Muscle layer of colon (tissue), 2 donors: ENCODE measurements around the gene C19orf38.
"Not testable (repeated sequence)": the region's sequence is repeated elsewhere in the genome, so short reads cannot be mapped to it uniquely, and the experiment has no call there.

ENCODE experiments used
- H3K27ac ChIP-seq: one replicate; pipeline ENCODE4 v1.7.0; 2013; ENCODE audit warnings: low read depth, mild to moderate bottlenecking, low read length, moderate library complexity
- H3K27me3 ChIP-seq, 2 donors: one replicate each; pipeline ENCODE4 v1.7.0; 2013; ENCODE audit warnings: low read length in 2 of 2, mild to moderate bottlenecking in 2 of 2; ENCODE audit not compliant: insufficient read depth in 2 of 2, control insufficient read depth in 1 of 2
- H3K36me3 ChIP-seq: one replicate; pipeline ENCODE4 v1.7.0; 2013; ENCODE audit warnings: mild to moderate bottlenecking, low read length; ENCODE audit not compliant: insufficient read depth
- H3K4me1 ChIP-seq: one replicate; pipeline ENCODE4 v1.7.0; 2013; ENCODE audit warnings: mild to moderate bottlenecking, low read length; ENCODE audit not compliant: insufficient read depth
- H3K4me3 ChIP-seq, 2 donors: one replicate each; pipeline ENCODE4 v1.7.0; 2013; ENCODE audit warnings: low read length in 2 of 2, low read depth in 1 of 2, mild to moderate bottlenecking in 1 of 2, moderate library complexity in 1 of 2
- H3K9ac ChIP-seq: one replicate; pipeline ENCODE4 v1.7.0; 2013; ENCODE audit warnings: low read length
- H3K9me3 ChIP-seq: one replicate; pipeline ENCODE4 v1.7.0; 2013; ENCODE audit warnings: mild to moderate bottlenecking, low read length
- donor health status: abdominal sarcoma.
- donor health status: Adenocarcinoma of cecum.

The C19orf38 gene

DNA sequence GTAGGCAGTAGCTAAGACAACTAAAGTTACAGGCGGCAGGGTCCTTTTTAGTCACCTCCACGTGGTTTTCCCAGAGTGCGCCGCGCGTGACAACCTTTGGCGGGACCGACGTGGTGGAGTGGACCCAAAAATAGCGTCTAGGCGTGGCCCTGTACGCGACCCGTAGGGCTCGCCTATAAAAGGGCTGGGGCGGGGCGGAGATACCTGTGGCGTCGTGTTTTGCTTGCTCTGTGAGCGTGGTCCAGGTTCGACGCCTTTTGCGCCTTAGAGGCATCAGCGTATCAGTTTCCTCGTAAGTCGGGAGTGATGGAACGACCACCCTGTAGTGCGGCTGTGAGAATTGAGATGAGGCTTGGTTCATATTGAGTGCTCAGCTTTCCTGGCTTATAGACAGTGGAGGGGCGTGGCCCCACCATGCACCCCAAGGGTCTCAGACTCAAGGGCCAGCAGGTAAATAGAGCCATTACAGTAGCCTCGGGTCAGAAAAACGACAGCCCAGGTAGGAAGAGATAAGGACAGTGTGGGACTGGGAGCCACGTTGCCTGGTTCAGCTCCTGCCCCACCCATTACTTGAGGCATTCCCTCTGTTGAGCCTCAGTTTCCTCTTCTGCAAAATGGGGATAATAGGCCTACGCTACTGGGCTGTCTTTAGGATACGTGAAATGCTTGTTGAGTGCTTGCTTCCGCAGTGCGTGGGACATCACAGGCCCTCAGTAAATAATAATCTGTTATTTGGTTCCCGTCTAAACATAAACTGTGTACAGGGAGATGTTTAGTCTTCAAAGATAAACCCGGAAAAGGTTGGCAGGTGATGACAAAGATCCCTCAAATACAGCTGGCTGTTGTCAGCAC lies 11.5 kb upstream of the C19orf38 start:
- no peaks in the 10 kb centered on the region for H3K36me3 ChIP-seq
- peaks cover 7% of the 10 kb centered on the region for H3K4me1 ChIP-seq
- H3K9me3 ChIP-seq, result no peaks in the 10 kb centered on the region
- H3K9ac ChIP-seq, result peak overlapping the region; percentile 65
- H3K27me3 ChIP-seq, result no peaks in the 10 kb centered on the region
- peak overlapping the region in 1 of 2 donors; percentile 67 for H3K4me3 ChIP-seq
- H3K27ac ChIP-seq, result peak overlapping the region; percentile 92

DNA sequence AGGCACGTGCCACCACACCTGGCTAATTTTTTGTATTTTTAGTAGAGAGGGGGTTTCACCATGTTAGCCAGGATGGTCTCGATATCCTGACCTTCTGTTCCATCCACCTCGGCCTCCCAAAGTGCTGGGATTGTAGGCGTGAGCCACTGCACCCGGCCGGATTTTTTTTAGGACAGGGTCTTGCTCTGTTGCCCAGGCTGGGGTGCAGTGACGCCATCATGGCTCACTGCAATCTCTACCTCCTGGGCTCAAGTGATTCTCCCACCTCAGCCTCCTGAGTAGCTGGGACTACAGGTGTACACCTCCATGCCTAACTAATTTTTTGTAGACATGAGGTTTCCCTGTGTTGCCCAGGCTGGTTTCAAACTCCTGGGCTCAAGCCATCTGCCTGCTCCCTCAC lies 10.6 kb upstream of the C19orf38 start:
- H3K36me3 ChIP-seq, H3K27me3 ChIP-seq, H3K9me3 ChIP-seq, H3K9ac ChIP-seq, H3K27ac ChIP-seq, H3K4me1 ChIP-seq, H3K4me3 ChIP-seq: not testable (repeated sequence)

GRCh38 chr19:10838377-10838776 lies 9.8 kb upstream of the C19orf38 start:
- Histone ChIP-seq H3K27me3 (no peaks in the 10 kb centered on the region), H3K4me3 (no peak overlapping the region), H3K9me3 (no peaks in the 10 kb centered on the region), H3K36me3 (no peaks in the 10 kb centered on the region), H3K4me1 (peaks cover 7% of the 10 kb centered on the region), H3K27ac (no peak overlapping the region), H3K9ac (no peak overlapping the region)

DNA sequence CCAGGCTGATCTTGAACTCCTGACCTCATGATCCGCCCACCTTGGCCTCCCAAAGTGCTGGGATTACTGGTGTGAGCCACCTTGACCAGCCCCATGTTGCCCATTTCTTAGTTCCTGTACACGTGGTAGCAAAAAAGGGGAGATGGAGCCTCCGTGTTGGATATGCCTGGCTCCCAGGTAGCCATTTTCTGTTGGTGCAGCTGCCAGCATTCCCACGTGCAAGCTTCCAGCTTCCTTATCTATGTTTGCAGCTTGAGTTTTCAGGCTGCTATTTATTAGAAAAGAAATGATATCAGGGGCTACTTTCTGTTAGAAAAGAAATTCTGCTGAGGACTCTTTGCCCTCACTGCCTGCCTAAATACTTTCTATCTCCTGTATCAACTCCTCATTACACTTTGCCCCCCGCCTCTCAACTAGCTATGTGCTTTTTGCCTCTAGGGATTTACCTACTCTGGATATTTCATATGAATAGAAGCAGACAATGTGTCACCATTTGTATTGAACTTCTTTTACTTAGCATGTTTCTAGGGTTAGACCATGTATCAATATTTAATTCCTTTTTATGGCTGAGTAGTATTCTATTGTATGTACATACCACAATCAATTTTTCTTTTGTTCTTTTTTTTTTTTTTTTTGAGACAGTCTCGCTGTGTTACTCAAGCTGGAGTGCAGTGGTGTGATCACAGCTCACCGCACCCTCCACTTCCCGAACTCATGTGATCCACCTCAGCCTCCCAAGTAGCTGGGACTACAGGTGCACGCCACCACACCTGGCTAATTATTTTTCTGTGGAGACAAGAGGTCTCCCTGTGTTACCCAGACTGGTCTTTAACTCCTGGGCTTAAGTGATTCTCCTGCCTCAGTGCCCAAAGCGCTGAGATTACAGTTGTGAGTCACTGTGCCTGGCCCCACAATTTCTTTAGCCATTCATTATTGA lies 8.8 kb upstream of the C19orf38 start:
- H3K4me3 ChIP-seq, result no peak overlapping the region
- no peaks in the 10 kb centered on the region for H3K27me3 ChIP-seq
- H3K27ac ChIP-seq, result no peak overlapping the region
- H3K36me3 ChIP-seq, result no peaks in the 10 kb centered on the region
- H3K9me3 ChIP-seq, result no peaks in the 10 kb centered on the region
- H3K4me1 ChIP-seq, result peaks cover 7% of the 10 kb centered on the region
- no peak overlapping the region for H3K9ac ChIP-seq

DNA sequence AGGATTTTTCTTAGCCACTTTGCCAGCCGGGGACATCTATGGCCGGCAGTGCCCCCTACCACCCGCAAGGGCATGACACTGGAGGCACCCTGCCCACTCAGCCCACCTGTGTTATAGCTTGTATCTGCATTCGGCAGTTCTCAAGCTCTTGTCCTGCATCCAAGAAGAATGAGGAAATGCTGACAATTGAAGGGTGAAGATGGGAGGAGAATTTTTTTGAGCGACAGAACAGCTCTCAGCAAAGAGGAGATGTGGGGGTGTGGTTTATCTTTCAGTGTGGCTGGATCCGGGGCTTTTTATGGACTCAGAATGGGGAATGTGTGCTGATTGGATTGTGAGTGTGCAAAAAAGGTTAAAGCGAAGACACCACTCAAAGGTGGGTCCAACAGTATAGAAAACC lies 5.4 kb upstream of the C19orf38 start:
- Histone ChIP-seq H3K36me3 (no peaks in the 10 kb centered on the region), H3K4me3 (no peak overlapping the region), H3K9me3 (no peaks in the 10 kb centered on the region), H3K27me3 (no peaks in the 10 kb centered on the region), H3K27ac (no peak overlapping the region), H3K4me1 (no peaks in the 10 kb centered on the region), H3K9ac (no peak overlapping the region)

DNA sequence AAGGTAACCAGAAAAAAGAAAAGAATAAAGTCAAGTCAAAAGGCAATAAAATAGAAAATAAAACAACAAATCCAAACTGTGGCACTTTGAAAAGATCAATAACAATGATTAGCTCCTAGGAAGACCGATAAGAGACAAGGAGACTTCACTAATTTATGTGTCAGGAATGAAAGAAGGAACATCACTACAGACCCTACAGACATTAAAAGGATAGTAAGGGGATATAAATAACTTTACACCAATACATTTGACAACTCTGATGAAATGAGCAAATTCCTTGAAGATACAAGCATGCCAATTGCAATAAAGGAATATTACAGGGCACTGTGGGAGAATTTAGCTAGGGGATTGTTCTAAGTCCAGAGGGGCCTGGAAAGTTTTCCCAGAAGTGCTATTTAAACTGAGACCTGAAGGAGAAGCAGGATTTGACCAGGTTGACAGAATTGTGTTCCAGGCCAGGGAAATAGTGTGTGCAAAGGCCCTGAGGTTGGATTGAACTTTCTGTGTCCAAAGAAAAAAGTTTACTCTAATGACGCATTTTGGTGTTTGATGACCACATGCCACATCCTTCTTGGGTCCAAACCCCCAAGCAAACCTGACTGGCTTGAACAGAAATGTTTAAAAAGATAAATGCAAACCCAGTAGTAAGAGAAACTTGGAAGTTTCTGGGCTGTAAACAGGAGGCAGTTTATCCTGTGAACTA lies 1.6 kb upstream of the C19orf38 start:
- H3K9me3 ChIP-seq, result no peaks in the 10 kb centered on the region
- H3K9ac ChIP-seq, result no peak overlapping the region
- H3K27me3 ChIP-seq, result no peaks in the 10 kb centered on the region
- no peak overlapping the region for H3K27ac ChIP-seq
- no peak overlapping the region for H3K4me3 ChIP-seq
- H3K36me3 ChIP-seq, result no peaks in the 10 kb centered on the region
- H3K4me1 ChIP-seq, result no peaks in the 10 kb centered on the region

- H3K9me3 ChIP-seq, result no peaks in the 10 kb centered on the region
- no peak overlapping the region for H3K9ac ChIP-seq
- no peaks in the 10 kb centered on the region for H3K27me3 ChIP-seq
- H3K4me3 ChIP-seq, result no peak overlapping the region
- H3K27ac ChIP-seq, result no peak overlapping the region
- no peaks in the 10 kb centered on the region for H3K36me3 ChIP-seq
- no peaks in the 10 kb centered on the region for H3K4me1 ChIP-seq
Observed at GRCh38 chr19:10850631-10851030, 2.4 kb downstream of the C19orf38 start.

DNA sequence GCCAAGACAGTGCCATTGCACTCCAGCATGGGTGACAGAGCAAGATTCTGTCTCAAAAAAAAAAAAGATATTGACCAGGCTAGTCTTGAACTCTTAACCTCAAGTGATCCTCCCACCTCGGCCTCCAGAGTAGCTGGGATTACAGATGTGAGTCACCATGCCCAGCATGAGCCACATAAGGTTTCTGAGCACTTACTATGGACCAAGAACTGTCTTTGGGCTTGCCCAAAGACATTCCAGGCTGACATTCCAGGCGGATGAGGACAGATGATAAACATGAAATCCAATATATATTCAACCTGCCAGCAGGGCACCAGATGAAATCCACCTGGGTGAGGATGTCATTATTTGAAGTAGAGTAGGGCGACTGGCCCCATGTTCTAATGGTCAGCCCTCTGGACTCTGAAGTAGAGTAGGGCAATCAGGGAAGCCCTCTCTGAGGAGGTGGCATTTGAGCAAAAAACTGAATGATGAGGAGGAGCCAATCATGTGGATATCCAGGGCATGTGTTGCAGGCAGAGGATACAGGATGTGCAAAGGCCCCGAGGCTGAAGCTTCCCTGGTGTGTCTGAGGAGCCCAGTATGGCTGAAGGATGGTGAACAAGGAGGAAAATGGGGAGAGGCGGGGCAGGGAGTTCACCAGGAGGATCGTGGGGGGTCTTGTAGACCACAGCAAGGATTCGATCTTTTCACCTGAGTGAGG lies 4.0 kb downstream of the C19orf38 start:
- H3K27me3 ChIP-seq, result no peaks in the 10 kb centered on the region
- H3K9ac ChIP-seq, result no peak overlapping the region
- no peaks in the 10 kb centered on the region for H3K4me1 ChIP-seq
- H3K4me3 ChIP-seq, result no peak overlapping the region
- no peaks in the 10 kb centered on the region for H3K36me3 ChIP-seq
- H3K9me3 ChIP-seq, result no peaks in the 10 kb centered on the region
- no peak overlapping the region for H3K27ac ChIP-seq

DNA sequence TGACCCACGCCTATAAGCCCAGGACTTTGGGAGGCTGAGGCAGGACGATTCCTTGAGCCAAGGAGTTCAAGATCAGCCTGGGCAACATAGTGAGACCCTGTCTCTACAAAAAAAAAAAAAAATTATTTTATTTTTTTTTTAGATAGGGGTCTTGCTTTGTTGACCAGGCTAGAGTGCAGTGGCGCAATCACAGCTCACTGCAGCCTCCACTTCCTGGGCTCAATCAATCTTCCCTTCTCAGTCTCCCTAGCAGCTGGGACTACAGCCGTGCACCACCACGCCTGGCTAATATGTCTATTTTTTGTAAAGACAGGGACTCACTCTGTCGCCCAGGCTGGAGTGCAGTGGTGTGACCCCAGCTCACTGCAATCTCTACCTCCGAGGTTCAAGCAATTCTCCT lies 4.7 kb downstream of the C19orf38 start:
- H3K9ac ChIP-seq, result no peak overlapping the region
- H3K27me3 ChIP-seq, result no peaks in the 10 kb centered on the region
- H3K4me1 ChIP-seq, result no peaks in the 10 kb centered on the region
- H3K4me3 ChIP-seq, result no peak overlapping the region
- H3K27ac ChIP-seq, result no peak overlapping the region
- H3K36me3 ChIP-seq, result no peaks in the 10 kb centered on the region
- no peaks in the 10 kb centered on the region for H3K9me3 ChIP-seq

DNA sequence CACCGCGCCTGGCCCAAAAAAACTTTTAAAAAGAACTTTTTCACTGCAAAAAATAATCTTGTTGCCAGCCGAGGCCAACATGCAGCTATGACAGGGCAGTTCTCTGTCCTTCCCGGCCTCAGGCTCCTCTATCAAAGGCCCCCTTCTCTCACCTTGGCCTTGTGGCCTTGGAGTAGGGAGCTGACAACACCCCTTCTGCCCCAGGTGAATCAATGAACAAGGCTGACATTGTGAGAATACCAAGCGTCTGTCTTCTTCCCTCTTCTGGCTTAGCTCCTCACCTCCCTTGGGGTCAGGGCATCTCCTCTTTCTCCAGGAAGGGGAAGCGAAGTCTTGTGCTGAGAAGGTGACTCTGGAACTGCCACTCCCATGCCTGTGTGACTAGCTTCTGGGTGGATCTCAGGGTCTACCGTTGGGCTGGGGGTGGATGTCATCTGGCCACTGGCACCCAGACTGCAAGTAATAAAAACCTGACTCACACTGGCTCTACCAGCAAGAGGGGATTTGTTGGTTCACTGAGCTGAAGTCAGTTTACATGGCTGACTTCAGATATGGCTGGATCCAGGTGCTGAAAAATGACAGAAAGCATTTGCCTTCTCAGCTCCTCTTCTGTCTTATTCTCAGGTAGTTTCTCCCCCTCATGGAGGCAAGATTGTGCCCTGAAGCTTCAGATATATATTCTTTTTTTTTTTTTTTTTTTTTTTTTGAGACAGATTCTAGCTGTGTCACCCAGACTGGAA lies 6.3 kb downstream of the C19orf38 start:
- Histone ChIP-seq H3K9ac (no peak overlapping the region), H3K4me1 (no peaks in the 10 kb centered on the region), H3K27me3 (no peaks in the 10 kb centered on the region), H3K9me3 (no peaks in the 10 kb centered on the region), H3K4me3 (no peak overlapping the region), H3K27ac (no peak overlapping the region), H3K36me3 (no peaks in the 10 kb centered on the region)
